Fibroblast of skin of back (primary cell): ENCODE results near the gene ZRSR2.
A peak's percentile ranks its signal among the peaks of the same experiment; 100 is the strongest.

Experiments
- DNase-seq: peaks from one replicate; pipeline ENCODE4 v3.0.0-alpha.2; 2013

Gene ZRSR2

DNA sequence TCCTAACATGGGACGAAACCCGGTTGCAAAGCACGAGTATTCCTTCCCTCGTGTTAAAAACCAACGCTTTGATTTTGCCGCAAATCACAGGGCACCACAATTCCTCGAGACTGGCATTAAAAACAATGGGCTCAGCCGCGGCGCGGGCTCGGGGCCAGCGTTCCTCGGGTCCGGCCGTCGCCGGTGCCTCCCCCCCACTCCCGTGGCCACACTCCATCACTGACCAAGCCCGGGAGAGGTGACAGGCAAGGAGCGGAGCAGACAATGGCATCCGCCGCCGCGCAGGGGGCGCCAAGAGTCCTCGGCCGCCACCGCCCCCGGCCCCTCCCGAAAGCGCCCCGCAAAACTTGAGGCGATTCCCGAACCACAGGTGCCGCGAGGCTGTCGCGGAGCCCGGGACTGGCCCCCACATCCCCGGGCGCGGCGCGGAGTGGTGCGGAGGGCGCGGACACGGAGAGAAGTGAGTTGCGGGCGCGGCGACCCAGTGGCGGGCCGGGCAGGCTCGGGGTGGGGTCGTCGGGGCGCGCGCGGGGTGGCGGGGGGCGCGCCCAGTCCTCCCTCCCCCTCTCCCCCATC is 63.9 kb downstream of the ZRSR2 start:
- peak; percentile 32 for DNase-seq

DNA sequence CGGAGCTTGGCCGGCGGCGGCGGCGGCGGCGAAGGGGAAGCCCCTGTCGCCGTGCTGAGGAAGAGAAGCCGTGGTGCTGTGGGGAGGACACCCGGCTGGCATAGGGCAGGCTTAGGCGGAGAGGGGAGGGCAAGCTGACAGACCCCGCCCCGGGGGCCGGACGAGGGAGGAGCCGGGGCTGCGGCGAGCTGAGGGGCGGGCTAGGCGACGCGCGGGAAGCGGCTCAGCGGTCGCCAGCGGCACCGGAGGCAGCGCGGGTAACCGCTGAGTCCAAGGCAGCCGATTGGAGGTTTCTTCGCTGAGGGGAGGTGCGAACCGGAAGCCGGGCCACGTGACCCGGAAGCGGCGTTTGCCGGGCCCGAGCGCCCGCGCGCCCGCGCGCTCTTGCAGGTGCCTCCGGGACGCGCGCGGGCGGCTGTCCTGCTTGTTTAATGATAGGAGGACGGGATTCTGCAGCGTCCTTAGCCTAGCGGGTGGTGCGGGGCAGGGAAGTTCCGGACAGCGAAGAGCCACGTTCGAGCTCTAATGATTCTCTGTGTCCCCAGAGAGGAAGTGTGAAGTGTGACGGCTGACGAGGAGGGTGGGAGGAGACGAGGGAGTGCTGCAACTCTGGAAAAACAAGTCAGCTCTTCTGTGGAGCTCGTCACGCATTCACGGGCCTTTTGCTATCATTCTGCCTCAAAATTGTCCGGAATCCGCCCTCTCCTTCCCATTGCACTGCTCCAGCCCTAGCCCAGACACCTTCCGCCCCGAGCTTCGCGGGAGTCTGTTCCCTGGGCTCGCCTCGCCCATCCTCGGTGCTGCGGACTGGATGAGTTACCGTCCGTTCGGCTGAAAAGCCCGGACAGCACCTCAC is 64.7 kb downstream of the ZRSR2 start, which contains the start of gene AP1S2:
AP1S2 (minus strand) TSS at position 102 of the 856 bp plus-strand sequence. CDS start 2,289 bp downstream, outside the sequence.
- peak; percentile 91 for DNase-seq

DNA sequence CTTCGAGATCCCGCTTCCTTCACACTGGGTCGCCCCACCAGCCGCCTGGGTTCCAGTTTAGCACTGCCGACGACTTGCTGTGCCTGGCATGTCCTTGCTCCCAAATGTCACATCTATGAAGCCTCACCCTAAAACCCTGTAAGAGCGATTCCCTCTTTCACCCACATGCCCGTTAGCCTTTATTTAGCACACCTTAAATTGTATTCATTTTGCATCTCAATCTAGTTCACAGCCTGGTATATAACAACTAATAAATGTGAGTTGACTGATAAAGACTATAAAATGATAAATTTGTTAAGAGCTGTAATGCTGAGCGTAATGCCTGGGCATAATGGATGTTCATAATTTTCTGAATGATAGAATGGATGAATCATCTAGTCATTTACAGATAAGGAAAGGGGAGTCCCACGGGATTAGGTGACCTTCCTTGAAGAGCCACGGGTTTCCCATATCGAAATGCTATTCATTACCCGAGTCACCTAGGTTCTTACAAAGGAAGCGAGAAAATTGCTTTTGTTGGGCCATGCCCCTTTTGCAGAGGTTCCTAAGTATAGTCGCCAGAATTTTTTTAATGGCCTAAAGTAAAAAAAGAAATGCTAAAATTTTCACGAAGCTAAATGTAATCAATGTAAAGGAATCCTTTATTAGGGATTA is 65.4 kb downstream of the ZRSR2 start:
- no peak for DNase-seq

DNA sequence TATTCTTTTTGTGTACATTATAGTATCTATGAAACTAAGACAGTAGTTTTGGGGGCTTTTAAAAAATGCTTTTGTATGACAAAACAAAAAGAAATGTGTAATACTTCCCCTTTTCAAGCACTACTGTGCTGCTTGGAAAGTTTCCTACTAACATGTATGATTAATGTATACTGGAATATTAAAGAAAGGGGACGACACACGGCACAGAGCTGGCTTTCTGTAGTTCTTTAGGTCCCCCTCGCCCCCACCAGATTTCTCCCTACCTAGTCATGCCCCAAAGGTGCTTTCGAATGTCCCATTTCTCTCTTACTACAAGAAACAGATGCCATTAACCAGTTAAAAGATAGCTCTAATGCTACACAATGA is 65.9 kb downstream of the ZRSR2 start:
- no peak for DNase-seq

DNA sequence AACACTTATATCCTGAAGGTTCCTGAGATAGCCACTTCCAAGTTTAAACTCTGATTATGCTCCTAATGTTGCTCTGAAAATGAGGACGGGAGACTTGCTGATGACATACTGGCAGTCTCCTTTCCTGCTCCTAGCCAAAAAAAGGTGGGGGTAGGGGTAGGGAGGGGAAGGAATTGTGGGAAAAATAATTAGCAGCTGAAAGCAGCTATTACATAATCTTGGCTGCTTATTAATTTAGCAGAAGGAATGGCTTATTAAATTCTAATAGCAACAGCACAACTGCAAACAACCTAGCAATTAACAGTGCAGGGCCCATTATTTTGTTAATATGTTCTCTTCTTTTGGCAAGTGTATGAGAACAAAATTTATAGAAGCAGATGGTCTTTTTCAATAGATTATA is 66.4 kb downstream of the ZRSR2 start:
- no peak for DNase-seq

DNA sequence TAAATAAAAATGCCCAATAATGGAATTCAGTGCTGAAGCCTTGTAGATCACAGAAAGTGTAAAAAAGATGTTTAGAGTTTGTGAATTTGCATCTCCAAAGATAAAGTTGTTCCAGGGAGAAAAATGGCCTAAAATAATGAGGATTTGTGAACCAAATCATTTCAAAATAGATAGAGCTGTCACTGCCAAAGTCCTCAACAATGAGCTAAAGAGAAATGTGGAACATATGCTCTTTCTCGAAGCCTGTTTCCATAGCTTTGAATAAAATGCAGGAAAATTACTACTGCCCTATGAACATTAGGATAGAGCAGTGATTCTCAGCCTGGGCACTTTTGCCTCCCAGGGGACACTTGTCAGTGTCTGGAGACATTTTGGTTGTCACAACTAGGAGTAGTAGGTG is 67.8 kb downstream of the ZRSR2 start:
- no peak for DNase-seq

DNA sequence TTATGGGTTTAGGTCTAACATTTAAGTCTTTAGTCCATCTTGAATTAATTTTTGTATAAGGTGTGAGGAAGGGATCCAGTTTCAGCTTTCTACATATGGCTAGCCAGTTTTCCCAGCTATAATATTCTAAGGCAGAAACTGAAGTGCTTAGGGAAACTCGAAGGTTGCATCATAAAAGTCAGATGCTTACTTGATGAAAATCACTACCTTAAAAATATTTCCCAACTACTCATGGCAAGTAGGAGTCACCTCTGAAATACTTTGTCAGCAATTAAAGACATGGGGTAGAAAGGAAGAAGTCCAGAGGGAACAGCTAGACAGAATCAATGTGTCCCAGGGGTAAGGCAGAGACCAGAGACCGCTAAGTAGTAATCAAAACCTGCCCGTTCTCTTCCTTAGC is 70.6 kb downstream of the ZRSR2 start:
- no peak for DNase-seq

DNA sequence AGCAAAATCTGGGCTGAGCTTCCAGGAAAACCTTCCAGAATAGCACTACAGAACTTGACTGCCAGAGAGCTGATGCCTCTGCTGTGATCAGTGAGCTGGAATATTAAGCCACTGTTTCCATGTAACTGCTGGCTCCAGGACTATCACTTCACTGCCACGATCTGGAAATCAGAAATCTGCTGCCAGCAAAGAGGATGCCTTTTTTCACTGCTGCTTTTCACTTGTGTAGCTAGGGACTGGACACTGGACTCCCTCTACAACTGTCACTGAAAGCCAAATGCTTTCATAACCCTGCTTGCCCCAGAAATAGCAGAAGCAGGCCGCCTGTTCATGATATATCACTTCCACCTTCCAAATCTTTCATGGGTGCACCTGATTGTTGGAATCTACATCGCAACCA is 73.7 kb downstream of the ZRSR2 start:
- no peak for DNase-seq

DNA sequence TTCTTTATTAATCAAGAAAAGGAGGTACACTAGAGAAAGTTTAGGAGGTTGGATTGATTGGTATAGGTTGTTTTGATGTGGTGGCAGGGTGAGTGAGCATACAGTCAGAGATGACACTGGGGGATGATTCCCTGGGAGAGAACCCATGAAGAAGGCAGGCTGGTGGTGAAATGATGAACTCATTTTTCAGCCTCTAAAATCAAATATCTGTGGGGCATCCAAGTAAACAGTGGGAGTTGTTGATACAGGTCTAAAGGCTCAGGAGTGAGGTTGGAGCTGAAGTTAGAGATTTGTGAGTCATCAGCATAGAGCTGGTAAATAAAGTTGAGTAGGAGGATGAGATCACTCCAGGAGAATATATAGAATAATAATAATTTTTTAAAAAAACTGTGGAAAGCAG is 74.3 kb downstream of the ZRSR2 start:
- peak; percentile 21 for DNase-seq

DNA sequence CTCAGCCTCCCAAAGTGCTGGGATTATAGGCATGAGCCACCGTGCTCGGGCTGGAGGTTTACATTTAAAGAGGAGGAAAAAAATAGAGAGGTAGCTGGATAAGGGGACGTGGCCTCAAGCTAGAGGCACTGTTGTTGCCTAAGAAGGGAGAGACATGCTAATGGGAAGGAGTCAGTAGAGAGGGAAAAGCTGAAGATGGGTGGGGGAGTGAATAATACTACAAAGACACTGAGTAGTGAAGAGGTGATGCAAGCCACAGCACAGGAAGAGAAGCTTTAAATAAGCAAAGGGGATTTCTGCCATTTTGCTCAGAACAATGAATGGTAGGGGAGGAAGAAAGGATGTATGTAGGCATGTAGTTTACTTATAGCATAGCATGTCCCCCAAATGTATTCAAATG is 75.9 kb downstream of the ZRSR2 start:
- DNase-seq, result no peak

DNA sequence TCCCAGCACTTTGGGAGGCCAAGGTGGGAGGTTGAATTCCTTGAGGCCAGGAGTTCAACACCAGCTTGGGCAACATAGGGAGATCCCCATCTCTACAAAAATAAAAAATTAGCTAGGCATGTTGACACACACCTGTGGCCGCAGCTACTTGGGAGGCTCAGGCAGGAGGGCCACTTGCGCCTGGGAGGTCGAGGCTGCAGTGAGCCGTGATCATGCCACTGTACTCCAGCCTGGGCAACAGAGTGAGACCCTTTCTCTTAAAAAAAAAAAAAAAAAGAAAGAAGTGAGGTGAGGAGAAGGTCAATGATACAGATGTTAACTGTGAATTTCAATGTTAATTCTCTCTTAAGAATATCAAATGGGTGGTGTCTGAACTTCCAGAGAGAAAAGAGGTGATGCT is 79.4 kb downstream of the ZRSR2 start:
- DNase-seq, result no peak

DNA sequence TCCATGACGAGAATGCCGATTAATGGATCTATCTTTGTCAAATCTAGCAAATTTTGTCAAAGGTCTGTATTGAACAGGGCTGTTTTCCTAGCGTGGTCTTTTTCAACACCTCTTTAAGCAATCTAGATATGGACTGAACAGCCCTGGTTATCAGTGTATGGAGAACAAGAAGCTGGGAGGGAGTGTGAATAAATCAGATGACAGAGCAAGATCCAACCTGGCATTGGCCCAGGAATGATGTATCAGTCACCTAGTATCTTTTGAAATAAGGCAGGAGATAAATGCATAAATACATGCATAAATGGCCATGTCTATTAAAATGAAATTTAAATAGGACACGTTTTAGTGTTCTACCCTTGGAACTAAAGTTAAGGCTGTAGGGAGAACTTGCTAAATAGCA is 80.0 kb downstream of the ZRSR2 start:
- no peak for DNase-seq
